Measurements from ENCODE around the gene SMCP. TPM values are rescaled to one million over a fixed set of nuclear protein-coding genes. Genes with fewer than 3 reads are reported as not detected.

SMCP gene
- total RNA-seq, 2 donors from 2014 or later, result not detected

- TF ChIP-seq, protein P1, sequence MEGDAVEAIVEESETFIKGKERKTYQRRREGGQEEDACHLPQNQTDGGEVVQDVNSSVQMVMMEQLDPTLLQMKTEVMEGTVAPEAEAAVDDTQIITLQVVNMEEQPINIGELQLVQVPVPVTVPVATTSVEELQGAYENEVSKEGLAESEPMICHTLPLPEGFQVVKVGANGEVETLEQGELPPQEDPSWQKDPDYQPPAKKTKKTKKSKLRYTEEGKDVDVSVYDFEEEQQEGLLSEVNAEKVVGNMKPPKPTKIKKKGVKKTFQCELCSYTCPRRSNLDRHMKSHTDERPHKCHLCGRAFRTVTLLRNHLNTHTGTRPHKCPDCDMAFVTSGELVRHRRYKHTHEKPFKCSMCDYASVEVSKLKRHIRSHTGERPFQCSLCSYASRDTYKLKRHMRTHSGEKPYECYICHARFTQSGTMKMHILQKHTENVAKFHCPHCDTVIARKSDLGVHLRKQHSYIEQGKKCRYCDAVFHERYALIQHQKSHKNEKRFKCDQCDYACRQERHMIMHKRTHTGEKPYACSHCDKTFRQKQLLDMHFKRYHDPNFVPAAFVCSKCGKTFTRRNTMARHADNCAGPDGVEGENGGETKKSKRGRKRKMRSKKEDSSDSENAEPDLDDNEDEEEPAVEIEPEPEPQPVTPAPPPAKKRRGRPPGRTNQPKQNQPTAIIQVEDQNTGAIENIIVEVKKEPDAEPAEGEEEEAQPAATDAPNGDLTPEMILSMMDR (IDR thresholded peaks at IDR 0.05), result no peak
- H3K27me3 ChIP-seq, result no peaks in the 10 kb centered on the region
- DNase-seq, result no peak
- no peaks in the 10 kb centered on the region for H3K9me3 ChIP-seq
- no peaks in the 10 kb centered on the region for H3K36me3 ChIP-seq
- no peak within 1 kb of the TSS for H3K9ac ChIP-seq (ENCODE audit: low read depth in 2 of 2, low read length in 2 of 2)
- no peaks in the 10 kb centered on the region for H3K4me1 ChIP-seq
- intact Hi-C loops (cut with DNase I), result no loop called here
- no peak within 1 kb of the TSS for H3K27ac ChIP-seq
- H3K4me3 ChIP-seq, result no peak within 1 kb of the TSS
These were observed 18.4 kb upstream of the SMCP start, which contains the start of gene LCE7A for GRCh38 chr1:152859696-152860095. TSS of gene LCE7A (plus strand) at chr1:152859996. CDS start at chr1:152860698, 702 bp downstream.

GRCh38 chr1:152860129-152860528, 18.0 kb upstream of the SMCP start:
- H3K27ac ChIP-seq, result no peak overlapping the region
- no peak for DNase-seq
- intact Hi-C loops (cut with DNase I), result no loop called here
- H3K27me3 ChIP-seq, result no peaks in the 10 kb centered on the region
- no peaks in the 10 kb centered on the region for H3K4me1 ChIP-seq
- TF ChIP-seq, protein P1 (IDR thresholded peaks at IDR 0.05), result no peak
- H3K36me3 ChIP-seq, result no peaks in the 10 kb centered on the region
- H3K9me3 ChIP-seq, result no peaks in the 10 kb centered on the region
- H3K4me3 ChIP-seq, result no peak overlapping the region
- H3K9ac ChIP-seq (ENCODE audit: low read depth in 2 of 2, low read length in 2 of 2), result no peak overlapping the region

DNA sequence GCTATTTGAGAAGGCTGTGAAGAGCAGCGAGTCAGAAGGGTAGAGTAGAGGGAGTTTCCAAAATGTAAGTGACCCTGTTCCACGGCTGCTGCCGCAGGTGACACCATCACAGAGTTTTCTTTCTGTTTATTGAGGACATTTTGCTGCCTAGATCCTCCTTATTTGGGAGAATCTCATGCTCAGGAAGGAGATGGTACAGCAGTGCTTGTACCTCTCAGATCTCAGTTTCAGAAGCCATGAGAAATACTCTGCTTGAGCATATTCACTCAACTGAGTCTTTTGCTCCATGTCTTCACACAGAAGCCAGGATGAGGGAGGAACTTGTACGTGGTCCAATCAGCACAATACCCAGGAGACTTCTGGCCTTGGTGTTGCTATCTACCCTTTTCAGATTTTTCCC, 16.7 kb upstream of the SMCP start:
- no peak overlapping the region for H3K9ac ChIP-seq (ENCODE audit: low read depth in 2 of 2, low read length in 2 of 2)
- TF ChIP-seq, protein P1 (IDR thresholded peaks at IDR 0.05), result no peak
- H3K4me1 ChIP-seq, result no peaks in the 10 kb centered on the region
- no peak overlapping the region for H3K4me3 ChIP-seq
- H3K27ac ChIP-seq, result no peak overlapping the region
- no peaks in the 10 kb centered on the region for H3K9me3 ChIP-seq
- H3K36me3 ChIP-seq, result no peaks in the 10 kb centered on the region
- intact Hi-C loops (cut with DNase I), result no loop called here
- H3K27me3 ChIP-seq, result no peaks in the 10 kb centered on the region
- no peak for DNase-seq

DNA sequence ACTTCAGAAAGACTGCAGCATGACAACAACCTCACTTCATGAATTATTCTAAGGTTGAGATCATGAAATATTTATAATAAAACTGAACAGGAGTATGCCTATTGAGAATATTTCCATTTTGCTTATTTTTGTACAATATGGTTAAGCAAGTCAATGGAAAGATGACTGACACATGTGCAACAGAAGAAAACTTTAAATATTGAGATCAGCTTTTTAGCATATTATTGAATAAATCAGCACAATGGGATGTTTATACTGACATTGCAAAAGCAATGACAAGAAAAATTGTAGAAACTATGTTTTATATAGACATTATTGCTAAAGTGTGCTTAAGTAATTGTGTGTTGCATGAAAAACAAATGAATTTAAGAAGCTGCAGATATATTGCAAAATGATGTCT, 13.7 kb upstream of the SMCP start:
- no peaks in the 10 kb centered on the region for H3K9me3 ChIP-seq
- DNase-seq, result no peak
- no peak overlapping the region for H3K4me3 ChIP-seq
- intact Hi-C loops (cut with DNase I), result no loop called here
- H3K27me3 ChIP-seq, result no peaks in the 10 kb centered on the region
- no peaks in the 10 kb centered on the region for H3K4me1 ChIP-seq
- H3K9ac ChIP-seq (ENCODE audit: low read depth in 2 of 2, low read length in 2 of 2), result no peak overlapping the region
- H3K36me3 ChIP-seq, result no peaks in the 10 kb centered on the region
- TF ChIP-seq, protein P1 (IDR thresholded peaks at IDR 0.05), result no peak
- no peak overlapping the region for H3K27ac ChIP-seq

- Histone ChIP-seq H3K27ac (no peak overlapping the region), H3K36me3 (no peaks in the 10 kb centered on the region), H3K9me3 (no peaks in the 10 kb centered on the region), H3K4me1 (no peaks in the 10 kb centered on the region), H3K4me3 (no peak overlapping the region), H3K27me3 (no peaks in the 10 kb centered on the region), H3K9ac (ENCODE audit: low read depth in 2 of 2, low read length in 2 of 2) (no peak overlapping the region)
- DNase-seq, result no peak
- intact Hi-C loops (cut with DNase I), result no loop called here
- TF ChIP-seq, protein P1 (IDR thresholded peaks at IDR 0.05), result no peak
These were observed 11.8 kb upstream of the SMCP start for GRCh38 chr1:152866321-152866720.

All from colonic mucosa (tissue), 4 donors.